ENCODE measurements around the gene CCDC80. TPM values are rescaled to one million over a fixed set of nuclear protein-coding genes. Genes with fewer than 3 reads are reported as not detected.

CCDC80 gene
- total and polyA plus RNA-seq, 2 of the 4 experiments (the other 2 are of a cell fraction) = 387 to 418 TPM

- TF ChIP-seq ELK1 (IDR thresholded peaks at IDR 0.05; ENCODE audit: borderline replicate concordance, low read depth, low read length) = no peak
- TF ChIP-seq POLR2A (IDR thresholded peaks at IDR 0.05; ENCODE audit: low read depth, low read length) = no peak
These were observed 58.6 kb downstream of the CCDC80 start (continued) for GRCh38 chr3:112582244-112582874.

- Histone ChIP-seq H2AK9ac (replicated peaks; ENCODE audit: low read depth, low read length, poor library complexity) (no peak overlapping the region), H3K4ac (ENCODE audit: low read depth, low read length) (no peak overlapping the region), H3K9ac (ENCODE audit: low read depth, low read length) (no peak overlapping the region), H3K79me1 (ENCODE audit: low read depth in 1 of 2, low read length in 2 of 2) (no peaks in the 10 kb centered on the region), H2AK5ac (ENCODE audit: low read depth, low read length) (no peak overlapping the region), H3K9me1 (ENCODE audit: insufficient read depth, low read length) (no peaks in the 10 kb centered on the region; the same call in 1 of the 2 replicates), H3K4me2 (ENCODE audit: low read depth, low read length) (no peak overlapping the region), H3K27ac (ENCODE audit: insufficient read depth, low read length) (no peak overlapping the region), H2BK5ac (ENCODE audit: low read depth, low read length, poor library complexity, severe bottlenecking) (no peak overlapping the region), H4K20me1 (ENCODE audit: insufficient read depth, low read length) (no peaks in the 10 kb centered on the region), H3K18ac (ENCODE audit: low read depth, low read length) (no peak overlapping the region), H3K36me3 (ENCODE audit: control insufficient read depth, insufficient read depth, low read length) (peaks cover 10% of the 10 kb centered on the region), H3K27me3 (ENCODE audit: control insufficient read depth, insufficient read depth, low read length) (no peaks in the 10 kb centered on the region), H3K56ac (ENCODE audit: extremely low read depth, insufficient read depth, low read length) (no peak overlapping the region), H2BK15ac (ENCODE audit: low read depth, low read length) (no peak overlapping the region), H4K5ac (ENCODE audit: low read depth, low read length) (no peak overlapping the region), H2BK120ac (ENCODE audit: low read depth, low read length) (no peak overlapping the region), H4K8ac (ENCODE audit: low read depth in 2 of 2, low read length in 2 of 2) (no peak overlapping the region), H3K23ac (ENCODE audit: low read depth, low read length) (no peak overlapping the region), H3K9me3 (ENCODE audit: control insufficient read depth, insufficient read depth, low read length) (no peaks in the 10 kb centered on the region), H3K4me1 (ENCODE audit: control insufficient read depth, insufficient read depth, low read length) (peaks cover 2% of the 10 kb centered on the region), H2BK20ac (ENCODE audit: low read depth, low read length) (no peak overlapping the region), H4K91ac (ENCODE audit: insufficient read depth, low read depth, low read length) (no peak overlapping the region), H3K14ac (replicated peaks; ENCODE audit: low read depth, low read length) (no peak overlapping the region), H3K4me3 (ENCODE audit: insufficient read depth, low read depth, low read length) (no peak overlapping the region), H2AFZ (replicated peaks; ENCODE audit: low read length, poor library complexity) (no peak overlapping the region)
- in situ Hi-C loops (cut with MboI; ENCODE audit: low sequenced_read_pairs) (loop anchor here (5.0 to 10.0 kb wide), 3 partner anchors 63 to 405 kb away; partner anchors contain the start of gene CCDC80), intact Hi-C loops (cut with micrococcal nuclease) (loop anchor here (5.0 to 10.0 kb wide), 2 partner anchors 155 to 708 kb away; no protein-coding TSS in a partner anchor), dilution Hi-C loops (cut with HindIII; ENCODE audit: low sequenced_read_pairs, unreplicated experiment) (loop anchor here (25.0 kb wide), 1 partner anchor 408 kb away; the partner anchor contains the start of genes CD200R1 and GTPBP8)
- WGBS, 2 experiments (ENCODE audit: extremely low coverage in 2 of 2, insufficient read length in 1 of 2) = no CpG with 5 or more reads among the region's 3 CpGs
- no TSS peak for BruUV-seq (replicated peaks)
- TF ChIP-seq BHLHE40 (IDR thresholded peaks at IDR 0.05; ENCODE audit: low read depth, low read length) (no peak), CHD1 (IDR thresholded peaks at IDR 0.05; ENCODE audit: low read depth, low read length) (no peak), FOS (IDR thresholded peaks at IDR 0.05; ENCODE audit: low read depth, low read length) (no peak), NFE2L2 (IDR thresholded peaks at IDR 0.05; ENCODE audit: low read depth, low read length) (peak; percentile 44; the same call in 1 of the 2 replicates), USF2 (IDR thresholded peaks at IDR 0.05; ENCODE audit: low read depth, low read length) (no peak)
- POLR2A ChIA-PET (ENCODE audit: unreplicated experiment) = no interaction called here
- CTCF ChIA-PET = interaction anchor here (0.7 to 1.5 kb wide), 2 partner anchors 62 to 863 kb away, joined by 3 to 4 read pairs; no protein-coding TSS in a partner anchor
- DNase-seq = peak; percentile 20
- ATAC-seq (ENCODE audit: low read depth) = no peak
These were observed 61.2 kb downstream of the CCDC80 start for GRCh38 chr3:112579697-112580096.

All from IMR-90 (cell line).